Posterior cingulate gyrus (tissue), 11 donors: ENCODE results near the gene COX20.
A peak's percentile ranks its signal among the peaks of the same experiment; 100 is the strongest.

ENCODE experiments used
- DNase-seq, 10 donors: peaks; one replicate each; pipeline versions ENCODE4 v3.0.0 to v3.0.0-alpha.2; 2020 to 2021; ENCODE audit warnings: mixed read lengths in 3 of 10
- intact Hi-C: fragments of 100-400 bp; cut with DNase I; formaldehyde crosslinking; loops from one replicate; pipeline ENCODE4 v1.15.1; 2023

The COX20 gene

GRCh38 chr1:244849189-244849866 is 13.9 kb downstream of the COX20 start:
- DNase-seq, result no peak
- intact Hi-C loops, result no loop called here

- no peak for DNase-seq
- intact Hi-C loops, result no loop called here
Observed at GRCh38 chr1:244850099-244850852, 14.8 kb downstream of the COX20 start.

GRCh38 chr1:244850896-244851295 is 15.4 kb downstream of the COX20 start:
- intact Hi-C loops, result no loop called here

GRCh38 chr1:244851546-244852231 is 16.2 kb downstream of the COX20 start:
- DNase-seq, result no peak
- intact Hi-C loops, result no loop called here

More at GRCh38 chr1:244850896-244851295, 15.4 kb downstream of the COX20 start:
- DNase-seq, result no peak

GRCh38 chr1:244852694-244853093 is 17.2 kb downstream of the COX20 start:
- no peak for DNase-seq
- intact Hi-C loops, result no loop called here

GRCh38 chr1:244854166-244854565 is 18.7 kb downstream of the COX20 start:
- DNase-seq, result no peak
- intact Hi-C loops, result no loop called here

- no peak for DNase-seq
- intact Hi-C loops, result no loop called here
Observed at GRCh38 chr1:244854865-244855578, 19.6 kb downstream of the COX20 start.

- DNase-seq, result no peak
- intact Hi-C loops, result no loop called here
Observed at GRCh38 chr1:244857761-244858160, 22.3 kb downstream of the COX20 start.

GRCh38 chr1:244858357-244858756 is 22.9 kb downstream of the COX20 start:
- DNase-seq, result no peak
- intact Hi-C loops, result no loop called here

GRCh38 chr1:244860078-244860477 is 24.6 kb downstream of the COX20 start:
- intact Hi-C loops, result loop anchor here (5.0 to 10.0 kb wide), 3 partner anchors 63 to 1705 kb away; partner anchors contain the start of genes CNST, DESI2 and TFB2M
- peak in 1 of 10 donors; percentile 59 for DNase-seq

GRCh38 chr1:244860914-244861610 is 25.6 kb downstream of the COX20 start:
- intact Hi-C loops, result loop anchor here (5.0 to 10.0 kb wide), 3 partner anchors 64 to 1704 kb away; partner anchors contain the start of genes CNST, DESI2 and TFB2M
- DNase-seq, result no peak

- DNase-seq, result no peak
- intact Hi-C loops, result loop anchor here (2.0 to 10.0 kb wide), 4 partner anchors 64 to 1703 kb away; partner anchors contain the start of genes CNST, DESI2 and TFB2M
Observed at GRCh38 chr1:244861683-244862082, 26.2 kb downstream of the COX20 start.

- intact Hi-C loops, result loop anchor here (2.0 to 10.0 kb wide), 4 partner anchors 65 to 1702 kb away; partner anchors contain the start of genes CNST, DESI2 and TFB2M
- DNase-seq, result no peak
Observed at GRCh38 chr1:244862354-244862698, 26.9 kb downstream of the COX20 start.

GRCh38 chr1:244862699-244863490 is 27.4 kb downstream of the COX20 start:
- intact Hi-C loops, result loop anchor here (1.0 to 10.0 kb wide), 6 partner anchors 28 to 1702 kb away; partner anchors contain the start of genes CNST, COX20, DESI2 and TFB2M
- DNase-seq, result peak; percentile 90 to 99 (median 96)

- DNase-seq, result peak in 8 of 10 donors; percentile 9 to 85 (median 26)
- intact Hi-C loops, result loop anchor here (1.0 to 10.0 kb wide), 6 partner anchors 28 to 1701 kb away; partner anchors contain the start of genes CNST, COX20, DESI2 and TFB2M
Observed at GRCh38 chr1:244863491-244864252, 28.2 kb downstream of the COX20 start.

GRCh38 chr1:244864253-244865027 is 29.0 kb downstream of the COX20 start, which contains the start of gene HNRNPU:
Gene HNRNPU (minus strand): TSS chr1:244864543. CDS start chr1:244864307, 236 bp downstream.
- intact Hi-C loops, result loop anchor here (5.0 to 10.0 kb wide), 4 partner anchors 53 to 1700 kb away; partner anchors contain the start of genes CNST, DESI2 and TFB2M
- peak; percentile 91 to 100 (median 96) for DNase-seq

- DNase-seq, result peak in 7 of 10 donors; percentile 23 to 84 (median 30)
- intact Hi-C loops, result loop anchor here (5.0 to 10.0 kb wide), 3 partner anchors 52 to 1700 kb away; partner anchors contain the start of genes CNST, DESI2 and TFB2M
Observed at GRCh38 chr1:244865028-244865371, 29.5 kb downstream of the COX20 start.
